Skeletal muscle cell (primary cell): ENCODE results near the gene OR6K3.
"Not testable (repeated sequence)": the region's sequence is repeated elsewhere in the genome, so short reads cannot be mapped to it uniquely, and the experiment has no call there.

Experiments used
- DNase-seq: peaks from one replicate; pipeline ENCODE4 v3.0.0-alpha.2; 2010; ENCODE audit warnings: low read depth
- H3K4me3 ChIP-seq: 2 replicates; pipeline ENCODE4 v1.5.1; 2011; ENCODE audit warnings: low read depth, mild to moderate bottlenecking, control low read depth, low read length, moderate library complexity

The OR6K3 gene

DNA sequence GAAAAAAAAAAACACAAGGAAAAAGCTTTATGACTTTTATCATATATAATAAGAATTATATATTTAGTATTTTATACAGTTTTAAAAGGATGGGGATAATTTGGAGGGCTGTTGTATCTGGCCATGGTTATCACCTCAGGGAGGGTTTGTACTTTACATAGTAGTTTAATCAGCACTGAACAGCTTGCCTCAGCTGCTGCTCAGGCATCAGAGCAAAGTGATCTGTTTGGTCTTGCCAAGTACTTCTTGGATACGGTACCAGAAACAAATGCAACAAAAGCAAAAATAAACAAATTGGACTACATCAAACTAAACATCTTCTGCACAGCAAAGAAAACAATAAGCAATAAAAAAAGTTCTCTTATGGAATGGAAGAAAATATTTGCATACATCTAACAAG lies 31.4 kb downstream of the OR6K3 start:
- no peak for DNase-seq
- H3K4me3 ChIP-seq = no peak overlapping the region

DNA sequence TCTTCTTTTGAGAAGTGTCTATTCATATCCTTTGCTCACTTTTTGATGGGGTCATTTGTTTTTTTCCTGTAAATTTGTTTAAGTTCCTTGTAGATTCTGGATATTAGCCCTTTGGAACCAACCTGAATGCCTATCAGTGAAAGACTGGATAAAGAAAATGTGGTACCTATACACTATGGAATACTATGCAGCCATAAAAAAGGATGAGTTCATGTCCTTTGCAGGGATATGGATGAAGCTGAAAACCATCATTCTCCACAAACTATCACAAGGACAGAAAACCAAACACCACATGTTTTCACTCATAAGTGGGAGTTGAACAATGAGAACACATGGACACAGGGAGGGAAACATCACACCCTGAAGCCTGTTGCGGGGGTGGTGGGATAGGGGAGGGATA lies 32.2 kb downstream of the OR6K3 start:
- H3K4me3 ChIP-seq, DNase-seq: not testable (repeated sequence)

GRCh38 chr1:158687037-158687436 lies 33.5 kb downstream of the OR6K3 start:
- H3K4me3 ChIP-seq = no peak overlapping the region
- DNase-seq = no peak

GRCh38 chr1:158686111-158687009 lies 34.2 kb downstream of the OR6K3 start, which contains the start of gene SPTA1:
TSS of gene SPTA1 (minus strand) at chr1:158686715. CDS start at chr1:158686517, 198 bp downstream.
- DNase-seq = no peak
- no peak within 1 kb of the TSS for H3K4me3 ChIP-seq

DNA sequence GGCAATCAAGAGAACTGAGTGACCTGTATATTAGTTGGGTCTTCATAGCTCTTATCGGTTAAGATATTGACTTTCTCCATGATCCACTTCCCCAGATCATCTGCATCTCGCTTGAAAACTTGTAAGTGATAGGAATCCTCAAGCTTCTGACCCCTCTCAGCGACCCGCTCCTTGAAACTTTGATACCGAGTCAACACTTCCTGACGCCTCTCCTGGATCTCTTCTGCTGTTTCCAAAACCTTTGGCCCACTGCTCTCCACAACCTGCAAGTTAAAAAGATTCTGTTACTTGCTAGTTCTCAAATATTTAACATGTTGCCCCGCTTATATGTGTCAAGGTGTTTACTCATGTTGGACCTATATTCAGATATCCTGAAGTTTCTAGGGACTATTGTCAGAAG lies 35.4 kb downstream of the OR6K3 start:
- H3K4me3 ChIP-seq = no peak overlapping the region

DNA sequence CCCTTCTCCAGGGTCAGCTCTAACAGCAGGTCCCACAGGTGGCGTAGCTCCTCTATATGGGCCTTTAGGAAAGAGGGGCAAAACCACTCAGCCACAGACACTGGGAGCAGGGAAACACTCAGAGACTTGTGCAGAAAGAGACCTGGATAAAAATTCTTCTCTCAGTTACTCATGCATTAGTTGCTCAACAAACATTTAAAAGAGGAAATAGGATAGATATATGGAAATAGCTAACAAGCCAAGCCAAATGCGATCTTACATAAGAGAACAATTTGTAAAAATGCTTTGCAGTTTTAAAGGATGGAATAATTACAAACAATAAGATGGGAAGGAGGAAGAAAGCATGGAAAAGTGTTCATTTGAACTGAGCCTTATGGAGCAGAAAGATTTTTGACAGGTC lies 38.9 kb downstream of the OR6K3 start:
- DNase-seq = no peak

More for the DNA sequence above, 35.4 kb downstream of the OR6K3 start:
- no peak for DNase-seq

GRCh38 chr1:158679289-158679688 lies 41.2 kb downstream of the OR6K3 start:
- DNase-seq = no peak
- no peak overlapping the region for H3K4me3 ChIP-seq

More for the DNA sequence above, 38.9 kb downstream of the OR6K3 start:
- H3K4me3 ChIP-seq = no peak overlapping the region

GRCh38 chr1:158675563-158676323 lies 44.8 kb downstream of the OR6K3 start:
- no peak overlapping the region for H3K4me3 ChIP-seq
- no peak for DNase-seq

DNA sequence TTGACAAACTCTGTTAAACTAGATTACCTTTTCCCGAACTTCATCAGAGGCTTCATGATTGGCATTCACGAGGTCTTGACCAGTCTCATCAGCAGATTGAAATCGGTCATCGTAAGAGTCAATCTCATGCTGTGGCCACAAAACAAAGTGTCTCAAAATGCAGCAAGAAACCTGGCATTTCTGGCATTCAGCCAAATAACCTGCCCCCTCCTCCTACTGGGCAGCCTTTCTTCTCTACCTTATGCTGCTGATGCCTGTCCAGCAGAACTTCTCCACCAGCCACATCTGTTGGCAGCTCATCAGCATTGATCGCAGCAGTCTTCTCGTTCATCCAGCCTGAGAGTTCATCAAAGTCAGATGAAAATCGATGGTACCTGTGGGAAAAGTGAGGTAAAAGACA lies 46.2 kb downstream of the OR6K3 start:
- H3K4me3 ChIP-seq = no peak overlapping the region
- DNase-seq = no peak
